Measurements from ENCODE around the gene KIRREL2. TPM values are rescaled to one million over a fixed set of nuclear protein-coding genes. Genes with fewer than 3 reads are reported as not detected.

The KIRREL2 gene
- polyA plus RNA-seq, 3 donors = not detected

GRCh38 chr19:35898499-35898809 lies 41.7 kb downstream of the KIRREL2 start:
- Mint-ChIP-seq H3K9me3 (peaks cover 0 to 4% (median 0%) of the 10 kb centered on the region in 7 donors), H3K27ac (peak overlapping the region; percentile 96 to 100 (median 100)), H3K27me3 (ENCODE audit: low read depth in 3 of 3) (peaks cover 0 to 6% (median 0%) of the 10 kb centered on the region in 3 donors), H3K4me3 (peak overlapping the region; percentile 97 to 98), H3K4me1 (peaks cover 44% of the 10 kb centered on the region), H3K36me3 (peaks cover 46 to 49% of the 10 kb centered on the region in 2 donors)
- no peak for TF ChIP-seq CTCF (IDR thresholded peaks at IDR 0.05)
- intact Hi-C loops (cut with micrococcal nuclease) = loop anchor here in 1 of 2 donors (2.0 kb wide), 2 partner anchors 14 to 16 kb away; no protein-coding TSS in a partner anchor
- Histone ChIP-seq H3K27me3 (ENCODE audit: control insufficient read depth in 2 of 2, insufficient read depth in 2 of 2, low read length in 2 of 2) (no peaks in the 10 kb centered on the region), H3K79me2 (ENCODE audit: insufficient read depth, low read length) (peaks cover 93% of the 10 kb centered on the region), H3K9ac (ENCODE audit: insufficient read depth, low read length, poor library complexity, severe bottlenecking) (peak overlapping the region; percentile 84), H2AFZ (ENCODE audit: insufficient read depth, low read depth, low read length, poor library complexity, severe bottlenecking) (no peak overlapping the region), H3K9me3 (replicated peaks in 1 of 2; ENCODE audit: control insufficient read depth in 1 of 2, insufficient read depth in 1 of 2, low read length in 2 of 2) (no peaks in the 10 kb centered on the region), H3K4me1 (ENCODE audit: control insufficient read depth in 1 of 2, insufficient read depth in 2 of 2, low read length in 2 of 2) (peaks cover 42 to 53% of the 10 kb centered on the region in 2 donors), H3K4me3 (replicated peaks in 1 of 3; ENCODE audit: low read depth in 2 of 3, low read length in 3 of 3) (peak overlapping the region; percentile 80 to 99 (median 97)), H3K36me3 (replicated peaks in 1 of 2; ENCODE audit: control insufficient read depth in 1 of 2, insufficient read depth in 2 of 2, low read length in 2 of 2) (peaks cover 42 to 48% of the 10 kb centered on the region in 2 donors), H3K4me2 (replicated peaks; ENCODE audit: extremely low read depth, low read length, poor library complexity, severe bottlenecking) (peak overlapping the region; percentile 100), H4K20me1 (ENCODE audit: insufficient read depth, low read length) (peaks cover 62% of the 10 kb centered on the region), H3K27ac (ENCODE audit: low read depth in 1 of 2, low read length in 2 of 2) (peak overlapping the region; percentile 95 to 98)
- no peak for DNase-seq
- 12% methylated on average over 17 of the region's 17 CpGs for WGBS (ENCODE audit: insufficient coverage)

- H3K27ac Mint-ChIP-seq = peak overlapping the region; percentile 96 to 100 (median 100)
- H3K27ac ChIP-seq (ENCODE audit: low read depth in 1 of 2, low read length in 2 of 2) = peak overlapping the region; percentile 95 to 98
- H3K79me2 ChIP-seq (ENCODE audit: insufficient read depth, low read length) = peaks cover 89% of the 10 kb centered on the region
- H3K36me3 Mint-ChIP-seq = peaks cover 44 to 45% of the 10 kb centered on the region in 2 donors
- H3K9me3 Mint-ChIP-seq = peaks cover 0 to 4% (median 0%) of the 10 kb centered on the region in 7 donors
- peak; percentile 77 to 96 (median 89) for DNase-seq
- H3K36me3 ChIP-seq (replicated peaks in 1 of 2; ENCODE audit: control insufficient read depth in 1 of 2, insufficient read depth in 2 of 2, low read length in 2 of 2) = peaks cover 35 to 40% of the 10 kb centered on the region in 2 donors
- H3K4me2 ChIP-seq (replicated peaks; ENCODE audit: extremely low read depth, low read length, poor library complexity, severe bottlenecking) = peak overlapping the region; percentile 100
- intact Hi-C loops (cut with micrococcal nuclease) = loop anchor here (1.0 to 10.0 kb wide), 8 partner anchors 13 to 455 kb away; partner anchors contain the start of genes FFAR2 (in 1 of the 2), IGFLR1 (in 1 of the 2), LIN37 (in 1 of the 2) and OVOL3 (in 1 of the 2)
- H3K9me3 ChIP-seq (replicated peaks in 1 of 2; ENCODE audit: control insufficient read depth in 1 of 2, insufficient read depth in 1 of 2, low read length in 2 of 2) = no peaks in the 10 kb centered on the region
- H3K9ac ChIP-seq (ENCODE audit: insufficient read depth, low read length, poor library complexity, severe bottlenecking) = peak overlapping the region; percentile 84
- peaks cover 50% of the 10 kb centered on the region for H4K20me1 ChIP-seq (ENCODE audit: insufficient read depth, low read length)
- peaks cover 0 to 10% (median 0%) of the 10 kb centered on the region in 3 donors for H3K27me3 Mint-ChIP-seq (ENCODE audit: low read depth in 3 of 3)
- no peak for TF ChIP-seq CTCF (IDR thresholded peaks at IDR 0.05)
- 0% methylated on average over 24 of the region's 43 CpGs for WGBS (ENCODE audit: insufficient coverage)
- H3K4me1 Mint-ChIP-seq = peaks cover 54% of the 10 kb centered on the region
- H3K4me3 ChIP-seq (replicated peaks in 1 of 3; ENCODE audit: low read depth in 2 of 3, low read length in 3 of 3) = peak overlapping the region; percentile 80 to 99 (median 97)
- H2AFZ ChIP-seq (ENCODE audit: insufficient read depth, low read depth, low read length, poor library complexity, severe bottlenecking) = no peak overlapping the region
- H3K4me1 ChIP-seq (ENCODE audit: control insufficient read depth in 1 of 2, insufficient read depth in 2 of 2, low read length in 2 of 2) = peaks cover 54 to 65% of the 10 kb centered on the region in 2 donors
- H3K4me3 Mint-ChIP-seq = peak overlapping the region; percentile 97 to 98
- H3K27me3 ChIP-seq (ENCODE audit: control insufficient read depth in 2 of 2, insufficient read depth in 2 of 2, low read length in 2 of 2) = no peaks in the 10 kb centered on the region
Measured at GRCh38 chr19:35899547-35900214, 43.0 kb downstream of the KIRREL2 start.

All from CD14-positive monocyte (primary cell).